GM21619 (cell line): ENCODE data around the gene ZC3H10.
A peak's percentile ranks its signal among the peaks of the same experiment; 100 is the strongest.
"Not testable (repeated sequence)": the region's sequence is repeated elsewhere in the genome, so short reads cannot be mapped to it uniquely, and the experiment has no call there.

Experiments
- ATAC-seq: cut with Tn5 transposase; IDR thresholded peaks from one replicate; pipeline ENCODE4 v1.9.1; 2021; ENCODE audit not compliant: unreplicated experiment

Gene ZC3H10

DNA sequence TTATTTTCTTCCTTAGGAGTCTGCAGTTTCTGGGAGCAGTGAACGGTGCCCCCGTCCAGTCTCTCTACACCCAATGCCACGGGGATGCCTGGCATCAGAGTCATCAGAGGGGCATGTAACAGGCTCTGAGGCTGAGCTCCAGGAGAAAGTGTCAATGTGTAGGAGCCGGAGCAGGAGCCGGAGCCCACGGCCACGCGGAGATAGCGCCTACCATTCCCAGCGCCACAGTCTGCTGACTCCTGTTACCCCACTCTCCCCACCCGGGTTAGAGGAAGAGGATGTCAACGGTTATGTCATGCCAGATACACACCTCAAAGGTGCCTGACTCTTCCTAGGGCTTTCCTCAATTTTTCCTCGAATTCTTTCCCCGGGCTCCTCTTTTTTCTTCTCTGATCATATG, 17.0 kb upstream of the ZC3H10 start:
- no peak for ATAC-seq

DNA sequence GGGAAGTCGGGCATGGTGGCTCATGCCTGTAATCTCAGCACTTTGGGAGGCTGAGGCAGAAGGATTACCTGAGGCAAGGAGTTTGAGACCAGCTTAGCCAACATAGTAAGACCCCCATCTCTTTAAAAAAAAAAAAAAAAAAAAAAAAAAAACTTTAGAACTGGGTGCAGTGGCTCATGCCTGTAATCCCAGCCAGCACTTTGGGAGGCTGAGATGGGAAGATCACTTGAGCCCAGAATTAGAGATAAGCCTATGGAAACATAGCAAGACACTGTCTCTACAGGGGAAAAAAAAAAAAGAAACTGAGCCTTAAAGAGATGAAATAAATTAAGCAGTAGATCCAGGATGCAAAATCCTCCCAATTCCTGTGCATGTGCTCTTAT, 15.4 kb upstream of the ZC3H10 start:
- ATAC-seq: no peak

DNA sequence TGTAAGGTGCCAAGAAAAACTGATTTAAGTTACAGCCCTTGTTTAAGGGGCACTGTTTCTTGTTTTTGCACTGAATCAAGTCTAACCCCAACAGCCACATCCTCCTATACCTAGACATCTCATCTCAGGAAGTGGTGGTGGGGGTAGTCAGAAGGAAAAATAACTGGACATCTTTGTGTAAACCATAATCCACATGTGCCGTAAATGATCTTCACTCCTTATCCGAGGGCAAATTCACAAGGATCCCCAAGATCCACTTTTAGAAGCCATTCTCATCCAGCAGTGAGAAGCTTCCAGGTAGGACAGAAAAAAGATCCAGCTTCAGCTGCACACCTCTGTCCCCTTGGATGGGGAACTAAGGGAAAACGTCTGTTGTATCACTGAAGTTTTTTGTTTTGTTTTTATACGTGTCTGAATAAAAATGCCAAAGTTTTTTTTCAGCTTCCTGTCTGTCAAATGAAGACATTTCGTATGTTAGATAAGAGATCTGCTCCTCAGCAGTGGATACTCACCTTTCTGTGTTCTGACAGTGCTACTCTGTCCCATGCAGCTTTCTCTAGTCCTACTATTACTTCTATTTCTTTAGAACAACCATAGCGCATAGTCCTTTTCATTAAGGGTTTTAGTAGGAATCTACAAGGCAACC, 14.9 kb upstream of the ZC3H10 start:
- no peak for ATAC-seq

DNA sequence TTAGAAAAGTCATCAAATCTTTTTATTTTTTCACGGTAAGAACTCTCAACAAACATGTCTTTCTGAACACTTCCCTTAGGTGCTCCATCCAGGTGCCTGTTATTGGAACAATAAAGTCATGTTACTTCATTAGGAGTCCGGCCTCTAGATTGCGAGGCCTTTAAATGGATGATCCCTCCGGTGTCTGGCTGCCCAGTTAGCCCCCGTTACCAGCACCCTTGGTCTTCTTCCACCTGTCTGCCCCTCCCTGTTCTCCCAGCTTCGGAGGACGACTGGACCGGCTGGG, 14.3 kb upstream of the ZC3H10 start:
- peak; percentile 3 for ATAC-seq

DNA sequence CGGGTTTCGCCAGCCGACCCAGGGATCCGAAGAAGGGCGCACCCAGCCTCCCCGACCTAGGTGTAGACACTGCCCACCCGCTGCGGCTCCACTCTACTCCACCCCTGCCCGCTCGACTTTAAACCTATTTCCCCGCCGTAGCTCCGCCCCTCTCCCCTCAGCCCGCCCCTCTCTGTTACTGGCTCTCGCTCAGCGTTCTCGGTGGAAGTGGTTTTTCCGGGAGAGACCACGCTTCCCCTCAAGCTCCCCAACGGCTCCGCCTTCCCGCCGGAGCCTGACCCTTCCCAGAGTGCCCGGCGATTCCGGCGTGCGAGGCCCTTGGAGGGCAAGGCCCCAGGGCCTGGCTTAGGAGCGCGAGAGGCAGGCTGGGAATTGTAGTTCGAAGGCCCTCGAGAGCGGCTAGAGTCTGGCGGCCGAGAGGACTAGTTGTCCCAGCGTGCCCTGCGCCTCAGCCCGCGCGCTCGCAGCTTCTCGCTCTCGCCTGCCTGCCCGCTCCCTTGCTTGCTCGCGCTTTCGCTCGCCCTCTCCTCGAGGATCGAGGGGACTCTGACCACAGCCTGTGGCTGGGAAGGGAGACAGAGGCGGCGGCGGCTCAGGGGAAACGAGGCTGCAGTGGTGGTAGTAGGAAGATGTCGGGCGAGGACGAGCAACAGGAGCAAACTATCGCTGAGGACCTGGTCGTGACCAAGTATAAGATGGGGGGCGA, 13.8 kb upstream of the ZC3H10 start, which contains the start of gene PA2G4:
PA2G4 (plus strand) TSS at position 451 of the 706 bp plus-strand sequence; CDS start at position 630, 179 bp downstream.
- ATAC-seq: peak; percentile 95

DNA sequence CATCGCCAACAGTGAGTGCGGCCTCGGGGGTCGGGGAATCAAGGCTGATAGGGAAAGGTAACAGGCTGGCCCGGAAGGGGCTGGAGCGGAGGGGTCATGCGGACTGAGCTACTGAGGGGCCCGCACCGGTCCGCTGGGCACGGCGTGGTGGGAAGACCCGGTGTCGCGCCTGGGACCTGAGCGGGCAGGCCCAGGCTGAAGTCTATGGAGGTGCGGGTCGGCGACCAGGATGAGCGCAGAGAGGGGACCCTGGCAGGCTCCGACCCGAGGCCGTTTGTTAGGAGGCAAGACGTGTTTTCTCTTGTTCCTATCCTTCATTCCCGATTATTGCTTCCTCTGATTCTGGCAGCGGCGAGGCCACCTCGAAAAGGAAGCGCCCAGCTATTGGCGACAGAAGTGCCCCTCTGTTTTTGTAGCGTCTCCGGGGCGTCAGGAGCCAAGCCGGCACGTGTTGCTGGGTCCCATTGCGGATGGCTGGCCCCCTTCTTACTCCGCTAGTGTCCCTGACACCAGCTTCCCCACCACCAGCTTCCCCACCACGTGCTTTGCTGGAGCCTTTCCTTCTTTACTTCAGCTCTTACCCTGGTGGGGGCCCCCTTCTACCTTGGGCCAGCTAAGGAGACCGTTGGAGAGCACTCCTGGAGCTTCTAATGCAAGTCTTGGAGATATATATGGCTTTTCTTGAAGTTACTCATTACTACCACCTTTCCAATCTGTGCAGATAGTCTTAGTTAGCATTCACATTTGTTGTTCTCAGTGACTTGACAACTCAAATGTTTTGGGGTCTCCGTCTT, 13.1 kb upstream of the ZC3H10 start:
- peak; percentile 19 for ATAC-seq

DNA sequence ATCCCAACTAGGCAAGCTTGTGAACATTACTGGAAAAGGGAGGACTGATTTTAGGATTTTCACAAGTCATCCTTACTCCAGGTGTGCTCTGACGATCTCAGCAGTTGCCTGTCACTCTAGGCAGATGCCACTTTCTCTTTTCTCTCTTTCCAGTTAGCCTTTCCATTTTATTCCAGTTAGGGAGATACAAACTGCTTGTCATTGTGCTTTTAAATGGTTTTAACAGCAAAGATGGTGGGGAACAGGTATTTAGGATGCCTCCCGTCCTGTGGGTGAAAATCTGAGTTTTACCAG, 12.5 kb upstream of the ZC3H10 start:
- no peak for ATAC-seq

DNA sequence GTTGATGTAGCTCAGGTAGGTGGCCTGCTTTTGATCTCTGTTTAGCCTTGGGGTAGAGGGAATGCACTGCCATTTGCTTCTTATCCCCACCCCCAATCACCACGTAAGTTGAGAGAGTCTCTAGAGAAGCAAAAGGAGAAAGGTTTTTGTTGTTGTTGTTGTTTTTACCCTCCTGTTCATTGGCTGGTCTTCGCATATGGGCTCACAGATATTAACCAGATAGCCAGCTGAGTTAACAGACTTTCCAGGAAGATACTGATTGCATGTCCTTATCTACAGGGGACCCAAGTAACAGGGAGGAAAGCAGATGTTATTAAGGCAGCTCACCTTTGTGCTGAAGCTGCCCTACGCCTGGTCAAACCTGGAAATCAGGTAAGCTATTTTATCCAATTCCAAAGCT, 10.8 kb upstream of the ZC3H10 start:
- no peak for ATAC-seq

DNA sequence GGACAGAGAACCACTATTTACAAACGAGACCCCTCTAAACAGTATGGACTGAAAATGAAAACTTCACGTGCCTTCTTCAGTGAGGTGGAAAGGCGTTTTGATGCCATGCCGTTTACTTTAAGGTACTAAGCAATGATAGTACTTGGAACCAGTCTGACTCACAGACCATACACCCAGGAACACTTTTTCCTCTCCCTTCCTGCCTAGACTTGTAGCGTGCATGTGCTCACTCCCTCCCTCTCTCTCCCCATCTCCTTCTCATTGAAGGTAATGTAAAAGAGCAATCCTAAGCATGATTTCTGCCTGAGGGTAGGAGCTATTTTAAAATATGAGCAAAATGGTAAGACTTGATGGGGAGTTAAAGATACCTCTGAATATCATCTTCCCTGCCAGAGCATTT, 7.5 kb upstream of the ZC3H10 start:
- ATAC-seq: no peak

DNA sequence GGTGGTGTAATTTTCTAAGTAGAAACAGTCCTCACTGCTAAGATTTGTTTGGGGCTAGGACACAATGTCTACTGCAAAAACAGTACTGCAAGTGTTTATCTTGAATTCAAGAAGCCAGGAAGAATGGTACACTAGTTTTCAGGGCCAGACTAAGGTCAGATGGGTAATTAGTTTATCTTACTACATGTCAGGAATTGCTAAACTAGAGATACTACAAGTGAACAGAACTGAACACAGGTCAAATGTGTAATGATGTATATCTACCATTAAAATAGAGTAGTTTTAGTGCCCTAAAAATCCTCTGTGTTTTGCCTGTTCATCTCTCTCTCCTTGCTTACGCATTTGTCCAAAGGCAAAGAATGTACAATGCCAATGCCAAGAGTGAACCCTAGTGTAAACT, 4.0 kb upstream of the ZC3H10 start:
- no peak for ATAC-seq

DNA sequence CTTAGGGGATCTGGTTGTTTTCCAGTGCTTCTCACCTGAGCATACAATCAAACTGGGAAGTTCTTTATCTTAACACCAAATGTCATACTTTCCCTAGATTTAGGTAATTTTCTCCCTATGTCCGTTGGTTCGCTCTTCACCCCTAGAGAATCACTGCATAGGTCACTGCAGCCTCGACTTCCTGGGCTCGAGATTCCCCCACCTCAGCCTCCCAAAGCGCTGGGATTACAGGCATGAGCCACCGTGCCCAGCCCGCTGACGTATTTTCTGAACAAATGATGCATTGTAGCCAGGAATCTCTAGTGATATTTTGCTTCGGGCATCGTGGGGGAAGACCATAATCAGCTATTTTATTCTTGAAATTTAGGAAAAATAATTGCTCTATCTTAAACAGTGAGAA, 2.7 kb upstream of the ZC3H10 start:
- no peak for ATAC-seq

DNA sequence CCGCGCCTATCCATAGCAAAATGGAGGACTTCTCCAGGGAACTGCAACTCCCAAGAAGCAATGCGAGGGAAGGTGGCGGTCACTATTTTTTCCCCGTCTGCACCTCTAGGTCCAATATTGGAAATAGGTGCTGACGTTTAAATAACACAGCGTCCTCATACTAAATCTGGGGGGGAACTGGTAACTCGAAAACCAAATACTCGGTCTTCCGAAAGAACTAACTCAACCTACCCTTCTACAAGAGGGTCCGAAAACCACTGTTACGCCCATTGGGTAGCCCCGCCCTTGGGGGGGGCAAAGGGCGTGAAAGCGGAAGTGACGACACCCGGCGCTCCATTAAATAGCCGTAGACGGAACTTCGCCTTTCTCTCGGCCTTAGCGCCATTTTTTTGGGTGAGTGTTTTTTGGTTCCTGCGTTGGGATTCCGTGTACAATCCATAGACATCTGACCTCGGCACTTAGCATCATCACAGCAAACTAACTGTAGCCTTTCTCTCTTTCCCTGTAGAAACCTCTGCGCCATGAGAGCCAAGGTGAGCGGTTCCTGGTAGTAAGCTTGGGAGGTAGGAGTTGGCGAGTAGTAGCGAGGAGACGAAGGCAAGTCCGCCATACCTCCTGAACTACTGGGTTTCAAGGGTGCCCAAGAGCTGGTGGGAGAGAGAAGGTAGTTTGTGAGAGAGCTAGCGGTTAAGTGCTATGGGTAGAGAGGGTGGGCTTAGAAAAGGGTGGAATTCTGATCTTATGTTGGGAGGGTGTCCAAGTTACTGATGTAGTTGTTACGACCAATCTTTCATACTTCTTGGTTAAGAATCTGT, 1.6 kb upstream of the ZC3H10 start, which contains the start of gene RPL41:
RPL41 (plus strand) TSS at position 367 of the 815 bp plus-strand sequence.
- peak; percentile 36 for ATAC-seq

DNA sequence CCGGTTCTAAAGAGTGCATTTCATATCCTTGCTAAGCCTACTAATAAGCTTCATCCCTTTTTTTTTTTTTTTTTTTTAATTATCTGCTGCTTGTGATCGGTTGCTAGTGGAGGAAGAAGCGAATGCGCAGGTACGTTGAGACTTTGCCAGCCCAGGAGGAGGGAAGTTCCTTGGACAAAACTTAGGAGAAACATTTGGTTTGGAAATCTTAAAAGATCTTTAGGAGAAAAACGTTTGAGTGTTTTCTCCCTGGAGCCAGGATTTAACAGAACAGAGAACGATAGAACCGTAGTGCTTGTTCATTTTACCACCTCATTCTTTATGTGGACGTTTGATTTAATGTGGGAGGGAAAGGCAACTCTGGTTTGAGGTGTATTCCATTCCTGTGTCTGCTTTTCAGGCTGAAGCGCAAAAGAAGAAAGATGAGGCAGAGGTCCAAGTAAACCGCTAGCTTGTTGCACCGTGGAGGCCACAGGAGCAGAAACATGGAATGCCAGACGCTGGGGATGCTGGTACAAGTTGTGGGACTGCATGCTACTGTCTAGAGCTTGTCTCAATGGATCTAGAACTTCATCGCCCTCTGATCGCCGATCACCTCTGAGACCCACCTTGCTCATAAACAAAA, 872 bp upstream of the ZC3H10 start:
- not testable (repeated sequence) for ATAC-seq

DNA sequence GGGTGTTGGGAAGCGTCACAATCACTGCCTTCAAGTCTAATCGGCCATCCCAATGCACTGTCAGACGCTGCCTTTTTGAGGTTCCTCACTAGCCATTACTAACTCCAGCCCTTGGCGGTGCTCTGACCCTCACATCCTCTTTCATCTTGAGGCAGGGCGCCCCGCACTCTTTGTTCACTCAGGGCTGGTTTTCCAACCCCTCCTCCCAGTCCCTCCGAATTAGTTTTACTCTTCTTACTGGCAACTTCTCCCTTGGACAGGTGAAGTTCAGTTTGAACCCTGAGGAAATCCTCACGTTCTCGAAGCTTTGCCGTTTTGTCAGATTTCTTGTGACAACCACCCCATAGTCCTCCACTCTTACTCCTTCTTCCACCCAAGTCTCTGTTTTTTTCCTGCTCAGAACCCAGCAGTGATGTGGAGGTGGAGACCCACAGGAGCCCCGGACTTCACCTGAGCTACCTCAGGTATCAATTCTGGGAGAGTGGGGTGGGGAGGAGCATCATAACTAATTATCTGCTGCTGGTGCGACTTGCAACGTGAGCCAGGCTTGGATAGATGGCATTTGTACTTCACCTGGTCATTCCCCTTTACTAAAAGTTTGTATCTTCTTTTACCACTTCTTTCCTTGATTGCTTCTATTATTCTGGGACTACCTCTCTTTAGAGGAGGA, 757 bp downstream of the ZC3H10 start:
- ATAC-seq: peak; percentile 4

DNA sequence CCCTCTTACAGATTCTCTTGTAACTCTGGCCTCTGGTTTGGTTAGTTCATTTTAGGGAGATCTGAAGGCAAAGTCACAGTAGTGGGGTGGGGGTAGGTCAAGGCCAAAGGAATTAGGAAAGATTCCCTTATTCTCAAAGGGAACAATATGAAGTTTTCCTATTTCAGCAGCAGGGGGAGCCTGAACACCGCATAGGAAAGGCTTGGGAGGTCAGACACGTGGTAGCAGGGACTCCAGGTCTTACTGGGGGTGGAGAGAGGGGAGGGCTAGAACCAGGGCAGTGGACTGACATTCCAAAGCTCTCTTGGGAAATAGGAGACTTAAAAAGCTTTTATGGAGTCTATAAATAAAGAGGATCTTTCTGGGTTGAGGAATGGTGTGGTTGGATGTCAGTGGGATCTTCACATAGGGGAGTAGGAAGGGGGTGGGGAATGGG, 1.3 kb downstream of the ZC3H10 start:
- no peak for ATAC-seq

DNA sequence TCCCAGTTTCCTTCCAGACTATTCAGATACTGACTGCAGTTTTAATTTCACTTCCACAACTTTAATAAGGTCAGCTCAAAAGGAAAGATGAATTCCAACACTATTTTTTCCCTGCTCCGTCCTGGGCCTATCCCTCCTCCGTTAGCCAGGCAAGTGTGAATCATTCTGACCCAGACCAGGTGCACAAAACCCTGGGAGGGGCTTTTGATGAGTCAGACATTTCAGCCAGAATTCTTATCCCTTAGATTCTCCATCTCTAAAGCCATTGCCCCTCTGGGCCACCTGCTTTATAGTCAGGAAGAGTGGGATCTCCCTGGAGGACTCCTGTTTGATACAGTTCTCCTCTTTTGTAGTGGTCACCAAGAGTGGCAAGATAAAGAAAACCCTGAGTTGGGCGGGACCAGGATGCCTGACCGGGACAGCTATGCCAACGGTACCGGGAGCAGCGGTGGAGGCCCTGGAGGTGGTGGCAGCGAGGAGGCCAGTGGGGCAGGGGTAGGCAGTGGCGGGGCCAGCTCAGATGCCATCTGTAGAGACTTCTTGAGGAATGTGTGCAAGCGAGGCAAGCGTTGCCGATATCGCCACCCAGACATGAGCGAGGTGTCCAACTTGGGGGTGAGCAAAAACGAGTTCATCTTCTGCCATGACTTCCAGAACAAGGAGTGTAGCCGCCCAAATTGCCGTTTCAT, 2.2 kb downstream of the ZC3H10 start:
- no peak for ATAC-seq

DNA sequence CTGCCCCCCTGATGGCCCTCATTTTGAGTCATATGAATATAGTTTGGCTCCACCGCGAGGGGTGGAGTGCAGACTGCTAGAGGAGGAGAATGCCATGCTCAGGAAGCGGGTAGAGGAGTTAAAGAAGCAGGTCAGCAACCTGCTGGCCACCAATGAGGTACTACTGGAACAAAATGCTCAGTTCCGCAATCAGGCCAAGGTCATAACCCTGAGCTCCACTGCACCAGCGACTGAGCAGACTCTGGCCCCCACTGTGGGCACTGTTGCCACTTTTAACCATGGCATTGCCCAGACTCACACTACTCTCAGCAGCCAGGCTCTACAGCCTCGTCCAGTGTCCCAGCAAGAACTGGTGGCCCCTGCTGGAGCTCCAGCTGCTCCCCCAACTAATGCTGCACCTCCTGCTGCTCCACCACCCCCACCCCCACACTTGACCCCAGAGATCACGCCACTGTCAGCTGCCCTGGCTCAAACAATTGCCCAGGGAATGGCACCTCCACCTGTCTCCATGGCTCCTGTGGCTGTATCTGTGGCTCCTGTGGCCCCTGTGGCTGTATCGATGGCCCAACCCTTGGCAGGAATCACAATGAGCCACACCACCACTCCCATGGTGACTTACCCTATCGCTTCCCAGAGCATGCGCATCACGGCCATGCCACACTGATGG, 3.3 kb downstream of the ZC3H10 start:
- no peak for ATAC-seq

DNA sequence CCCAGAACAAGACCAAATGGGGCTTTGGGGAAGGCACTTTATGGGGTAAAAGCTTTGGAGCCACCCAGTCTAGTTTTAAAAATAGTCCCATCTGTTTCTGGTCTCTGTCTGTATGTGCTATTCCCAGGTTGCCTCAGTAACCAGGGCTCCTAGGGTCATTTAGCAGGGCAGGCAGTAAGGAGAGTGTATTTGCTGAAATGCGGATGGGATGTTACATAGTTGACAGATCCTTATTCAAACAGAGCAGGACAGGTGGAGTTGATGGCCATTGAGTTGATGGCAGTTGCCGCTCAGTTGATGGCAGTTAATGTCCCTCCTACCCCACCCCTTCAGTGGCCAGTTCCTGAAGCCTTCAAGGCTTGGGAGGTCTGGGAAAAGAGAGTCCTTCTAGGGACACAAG, 4.6 kb downstream of the ZC3H10 start:
- ATAC-seq: no peak

DNA sequence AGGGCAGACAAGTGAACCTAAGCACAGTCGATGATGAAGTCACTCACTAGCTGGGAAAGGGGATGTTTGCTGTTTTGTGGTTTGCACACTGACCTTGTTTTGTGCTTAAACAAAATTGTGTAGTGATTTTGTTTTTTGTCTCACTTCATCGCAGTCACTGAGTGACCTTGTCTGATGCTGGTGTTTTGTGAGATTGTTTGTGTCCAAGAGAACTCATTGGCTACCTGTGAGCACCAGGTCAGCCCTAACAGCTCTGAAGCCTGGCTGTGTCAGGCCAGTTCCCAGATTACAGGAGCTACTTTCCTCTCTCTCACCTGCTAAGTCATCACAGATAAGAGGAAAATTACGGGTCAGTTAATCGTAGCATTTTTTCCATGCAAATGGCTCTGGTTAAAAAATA, 6.1 kb downstream of the ZC3H10 start:
- no peak for ATAC-seq
